Liver (tissue), 9 donors: ENCODE measurements around the gene KLF12. TPM values are rescaled to one million over a fixed set of nuclear protein-coding genes. Genes with fewer than 3 reads are reported as not detected.
A peak's percentile ranks its signal among the peaks of the same experiment; 100 is the strongest.

Source experiments
- DNase-seq: peaks from one replicate; pipeline ENCODE4 v3.0.0-alpha.2; 2017; ENCODE audit warnings: low spot score
- H3K27ac ChIP-seq, 2 donors: one replicate each; pipeline ENCODE4 v1.7.0; 2013; ENCODE audit warnings: inconsistent platforms in 2 of 2, low read length in 2 of 2, control low read depth in 1 of 2, low read depth in 1 of 2, mild to moderate bottlenecking in 1 of 2
- H3K27me3 ChIP-seq, 4 donors: one replicate each; pipeline versions ENCODE4 v1.6.1 to v1.7.0; 2013; ENCODE audit warnings: low read length in 3 of 4, inconsistent platforms in 1 of 4, mild to moderate bottlenecking in 1 of 4, moderate library complexity in 1 of 4; ENCODE audit not compliant: control insufficient read depth in 4 of 4, insufficient read depth in 4 of 4
- H3K36me3 ChIP-seq, 4 donors: one replicate each; pipeline versions ENCODE4 v1.6.1 to v1.7.0; 2013; ENCODE audit warnings: low read length in 3 of 4, mild to moderate bottlenecking in 3 of 4, low read depth in 1 of 4, moderate library complexity in 1 of 4; ENCODE audit not compliant: control insufficient read depth in 4 of 4, insufficient read depth in 3 of 4
- H3K4me1 ChIP-seq, 4 donors: one replicate each; pipeline versions ENCODE4 v1.6.1 to v1.7.0; 2013; ENCODE audit warnings: low read length in 3 of 4, mild to moderate bottlenecking in 3 of 4, moderate library complexity in 1 of 4; ENCODE audit not compliant: control insufficient read depth in 4 of 4, insufficient read depth in 4 of 4
- H3K4me3 ChIP-seq, 3 donors: one replicate each; pipeline versions ENCODE4 v1.6.1 to v1.7.0; 2013; ENCODE audit warnings: low read length in 3 of 3, control low read depth in 1 of 3, low read depth in 1 of 3, mild to moderate bottlenecking in 1 of 3
- H3K9ac ChIP-seq, 2 donors: one replicate each; pipeline ENCODE4 v1.7.0; 2013; ENCODE audit warnings: low read length in 2 of 2, mild to moderate bottlenecking in 2 of 2, moderate library complexity in 2 of 2, control low read depth in 1 of 2, low read depth in 1 of 2
- H3K9me3 ChIP-seq, 4 donors: one replicate each; pipeline versions ENCODE4 v1.6.1 to v1.7.0; 2013; ENCODE audit warnings: low read length in 3 of 4; ENCODE audit not compliant: control insufficient read depth in 4 of 4
- FOXA2 ChIP-seq: IDR thresholded peaks from 2 replicates; pipeline ENCODE4 v1.6.1; 2016; ENCODE audit warnings: antibody characterized with exemption
- HNF4A ChIP-seq, 2 donors: conservative IDR thresholded peaks; 2 replicates each; pipeline ENCODE4 v1.6.1; 2016; ENCODE audit warnings: antibody characterized with exemption in 2 of 2, mild to moderate bottlenecking in 2 of 2
- HNF4G ChIP-seq: IDR thresholded peaks from 2 replicates; pipeline ENCODE4 v1.6.1; 2016; ENCODE audit warnings: antibody characterized with exemption
- MAX ChIP-seq: IDR thresholded peaks from 2 replicates; pipeline ENCODE4 v1.6.1; 2016; ENCODE audit warnings: antibody characterized with exemption
- NR2F2 ChIP-seq: IDR thresholded peaks from 2 replicates; pipeline ENCODE4 v1.6.1; 2016; ENCODE audit warnings: antibody characterized with exemption
- RAD21 ChIP-seq, 2 donors: IDR thresholded peaks; 2 replicates each; pipeline ENCODE4 v1.6.1; 2016; ENCODE audit warnings: antibody characterized with exemption in 2 of 2, mild to moderate bottlenecking in 2 of 2
- RXRA ChIP-seq, 2 donors: IDR thresholded peaks; 2 replicates each; pipeline ENCODE4 v1.6.1; 2017 to 2018; ENCODE audit warnings: antibody characterized with exemption in 2 of 2, mild to moderate bottlenecking in 1 of 2
- SP1 ChIP-seq: IDR thresholded peaks from 2 replicates; pipeline ENCODE4 v1.6.1; 2018; ENCODE audit warnings: antibody characterized with exemption, mild to moderate bottlenecking
- TAF1 ChIP-seq: conservative IDR thresholded peaks from 2 replicates; pipeline ENCODE4 v1.6.1; 2016; ENCODE audit warnings: antibody characterized with exemption, mild to moderate bottlenecking
- YY1 ChIP-seq: IDR thresholded peaks from 2 replicates; pipeline ENCODE4 v1.6.1; 2016; ENCODE audit warnings: antibody characterized with exemption, mild to moderate bottlenecking
- WGBS: extraction: QIAGEN DNeasy Blood & Tissue Kit; methylation state at CpG from one replicate; pipeline ENCODE4 v1.1.7; 2013; 5-methylcytosine and 5-hydroxymethylcytosine counted together
- polyA plus RNA-seq, 2 donors: library from polyadenylated mRNA; stranded (reverse) in 1 of 2; unstranded in 1 of 2; fragments of 200-250 nt in 1 of 2; fragments of >200 nt in 1 of 2; fragmentation: Nextera tagmentation in 1 of 2; extraction: Ambion mirVana in 1 of 2; gene quantifications; one replicate each; pipeline versions ENCODE4 v1.2.1 to v1.2.3, GENCODE V29; 2013 to 2015
- total RNA-seq, 2 donors: library from RNA; depleted of rRNA; stranded (reverse); fragments of >200 nt; gene quantifications; one replicate each; pipeline ENCODE4 v1.2.3, GENCODE V29; 2014
- TF ChIP-seq, protein P1 (sequence below): fragments of 150-350 bp; IDR thresholded peaks from 2 replicates; pipeline ENCODE4 v1.5.1; 2017; ENCODE audit warnings: improper control_type of control experiment, low read depth, low read length; ENCODE audit not compliant: missing input control
- TF ChIP-seq, protein P2 (sequence below): IDR thresholded peaks from 2 replicates; pipeline ENCODE4 v1.6.1; 2016; ENCODE audit warnings: antibody characterized with exemption
- TF ChIP-seq, protein P3 (sequence below): IDR thresholded peaks from 2 replicates; pipeline ENCODE4 v1.6.1; 2016; ENCODE audit warnings: antibody characterized with exemption
- donor health status: healthy.
- donor health status: healthy.
- donor health status: healthy.
- donor health status: healthy.
- donor health status: healthy.

The KLF12 gene
- total and polyA plus RNA-seq, 4 donors: 2.4 to 15.9 (median 11.3) TPM

- H3K4me1 ChIP-seq: peaks cover 2 to 25% (median 8%) of the 10 kb centered on the region in 4 donors
Observed at GRCh38 chr13:74103970-74104555, 30.1 kb downstream of the KLF12 start.

GRCh38 chr13:74103196-74103595 is 31.0 kb downstream of the KLF12 start:
- TF ChIP-seq SP1 (no peak), TAF1 (no peak)
- TF ChIP-seq, protein P1, sequence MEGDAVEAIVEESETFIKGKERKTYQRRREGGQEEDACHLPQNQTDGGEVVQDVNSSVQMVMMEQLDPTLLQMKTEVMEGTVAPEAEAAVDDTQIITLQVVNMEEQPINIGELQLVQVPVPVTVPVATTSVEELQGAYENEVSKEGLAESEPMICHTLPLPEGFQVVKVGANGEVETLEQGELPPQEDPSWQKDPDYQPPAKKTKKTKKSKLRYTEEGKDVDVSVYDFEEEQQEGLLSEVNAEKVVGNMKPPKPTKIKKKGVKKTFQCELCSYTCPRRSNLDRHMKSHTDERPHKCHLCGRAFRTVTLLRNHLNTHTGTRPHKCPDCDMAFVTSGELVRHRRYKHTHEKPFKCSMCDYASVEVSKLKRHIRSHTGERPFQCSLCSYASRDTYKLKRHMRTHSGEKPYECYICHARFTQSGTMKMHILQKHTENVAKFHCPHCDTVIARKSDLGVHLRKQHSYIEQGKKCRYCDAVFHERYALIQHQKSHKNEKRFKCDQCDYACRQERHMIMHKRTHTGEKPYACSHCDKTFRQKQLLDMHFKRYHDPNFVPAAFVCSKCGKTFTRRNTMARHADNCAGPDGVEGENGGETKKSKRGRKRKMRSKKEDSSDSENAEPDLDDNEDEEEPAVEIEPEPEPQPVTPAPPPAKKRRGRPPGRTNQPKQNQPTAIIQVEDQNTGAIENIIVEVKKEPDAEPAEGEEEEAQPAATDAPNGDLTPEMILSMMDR: no peak
- peaks cover 2 to 32% (median 9%) of the 10 kb centered on the region in 4 donors for H3K4me1 ChIP-seq
- no peak overlapping the region for H3K27ac ChIP-seq
- peaks cover 0 to 3% (median 0%) of the 10 kb centered on the region in 4 donors for H3K9me3 ChIP-seq
- 91% methylated on average over 6 of the region's 6 CpGs for WGBS
- H3K27me3 ChIP-seq: no peaks in the 10 kb centered on the region
- no peak overlapping the region for H3K9ac ChIP-seq
- DNase-seq: no peak
- H3K36me3 ChIP-seq: no peaks in the 10 kb centered on the region
- no peak overlapping the region for H3K4me3 ChIP-seq

More at GRCh38 chr13:74103970-74104555, 30.1 kb downstream of the KLF12 start:
- Histone ChIP-seq H3K27me3 (no peaks in the 10 kb centered on the region), H3K4me3 (no peak overlapping the region), H3K27ac (no peak overlapping the region), H3K9ac (no peak overlapping the region), H3K9me3 (peaks cover 0 to 3% (median 0%) of the 10 kb centered on the region in 4 donors), H3K36me3 (no peaks in the 10 kb centered on the region)
- no peak for DNase-seq
- TF ChIP-seq, protein P1: no peak
- TF ChIP-seq RAD21 (IDR thresholded peaks at IDR 0.05): peak in 1 of 2 donors; percentile 6
- WGBS: 26% methylated on average over 3 of the region's 3 CpGs

GRCh38 chr13:74102691-74103090 is 31.5 kb downstream of the KLF12 start:
- 86% methylated on average over 1 of the region's 1 CpG for WGBS
- H3K36me3 ChIP-seq: no peaks in the 10 kb centered on the region
- no peak for DNase-seq
- no peaks in the 10 kb centered on the region for H3K27me3 ChIP-seq
- H3K4me1 ChIP-seq: peaks cover 2 to 33% (median 12%) of the 10 kb centered on the region in 4 donors
- H3K4me3 ChIP-seq: no peak overlapping the region
- TF ChIP-seq NR2F2 (no peak), HNF4A (conservative IDR thresholded peaks at IDR 0.05) (no peak), YY1 (no peak), RAD21 (IDR thresholded peaks at IDR 0.05) (no peak), TAF1 (no peak), HNF4G (no peak), FOXA2 (no peak), RXRA (IDR thresholded peaks at IDR 0.05) (no peak), MAX (no peak)
- TF ChIP-seq, protein P2, sequence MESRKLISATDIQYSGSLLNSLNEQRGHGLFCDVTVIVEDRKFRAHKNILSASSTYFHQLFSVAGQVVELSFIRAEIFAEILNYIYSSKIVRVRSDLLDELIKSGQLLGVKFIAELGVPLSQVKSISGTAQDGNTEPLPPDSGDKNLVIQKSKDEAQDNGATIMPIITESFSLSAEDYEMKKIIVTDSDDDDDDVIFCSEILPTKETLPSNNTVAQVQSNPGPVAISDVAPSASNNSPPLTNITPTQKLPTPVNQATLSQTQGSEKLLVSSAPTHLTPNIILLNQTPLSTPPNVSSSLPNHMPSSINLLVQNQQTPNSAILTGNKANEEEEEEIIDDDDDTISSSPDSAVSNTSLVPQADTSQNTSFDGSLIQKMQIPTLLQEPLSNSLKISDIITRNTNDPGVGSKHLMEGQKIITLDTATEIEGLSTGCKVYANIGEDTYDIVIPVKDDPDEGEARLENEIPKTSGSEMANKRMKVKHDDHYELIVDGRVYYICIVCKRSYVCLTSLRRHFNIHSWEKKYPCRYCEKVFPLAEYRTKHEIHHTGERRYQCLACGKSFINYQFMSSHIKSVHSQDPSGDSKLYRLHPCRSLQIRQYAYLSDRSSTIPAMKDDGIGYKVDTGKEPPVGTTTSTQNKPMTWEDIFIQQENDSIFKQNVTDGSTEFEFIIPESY: no peak
- TF ChIP-seq, protein P1: no peak
- TF ChIP-seq, protein P3, sequence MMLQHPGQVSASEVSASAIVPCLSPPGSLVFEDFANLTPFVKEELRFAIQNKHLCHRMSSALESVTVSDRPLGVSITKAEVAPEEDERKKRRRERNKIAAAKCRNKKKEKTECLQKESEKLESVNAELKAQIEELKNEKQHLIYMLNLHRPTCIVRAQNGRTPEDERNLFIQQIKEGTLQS: no peak
- H3K9me3 ChIP-seq: peaks cover 0 to 3% (median 0%) of the 10 kb centered on the region in 4 donors
- no peak overlapping the region for H3K9ac ChIP-seq
- H3K27ac ChIP-seq: no peak overlapping the region
